ENCODE data around the gene ZNF488.

- TF ChIP-seq POLR2A (IDR thresholded peaks at IDR 0.05), result no peak
- no peak for TF ChIP-seq POLR2AphosphoS5 (IDR thresholded peaks at IDR 0.05)
These were observed 52.6 kb downstream of the ZNF488 start for GRCh38 chr10:47331491-47331890.

Data from suprapubic skin (tissue), 4 donors.